ENCODE results near the gene HEATR5A. TPM values are rescaled to one million over a fixed set of nuclear protein-coding genes. Genes with fewer than 3 reads are reported as not detected.

The HEATR5A gene
- total and polyA plus RNA-seq, 10 of the 15 experiments (the other 5 are each of a cell fraction or from before 2014, with no cell fraction given) = 5.1 to 37.1 (median 13.8) TPM

DNA sequence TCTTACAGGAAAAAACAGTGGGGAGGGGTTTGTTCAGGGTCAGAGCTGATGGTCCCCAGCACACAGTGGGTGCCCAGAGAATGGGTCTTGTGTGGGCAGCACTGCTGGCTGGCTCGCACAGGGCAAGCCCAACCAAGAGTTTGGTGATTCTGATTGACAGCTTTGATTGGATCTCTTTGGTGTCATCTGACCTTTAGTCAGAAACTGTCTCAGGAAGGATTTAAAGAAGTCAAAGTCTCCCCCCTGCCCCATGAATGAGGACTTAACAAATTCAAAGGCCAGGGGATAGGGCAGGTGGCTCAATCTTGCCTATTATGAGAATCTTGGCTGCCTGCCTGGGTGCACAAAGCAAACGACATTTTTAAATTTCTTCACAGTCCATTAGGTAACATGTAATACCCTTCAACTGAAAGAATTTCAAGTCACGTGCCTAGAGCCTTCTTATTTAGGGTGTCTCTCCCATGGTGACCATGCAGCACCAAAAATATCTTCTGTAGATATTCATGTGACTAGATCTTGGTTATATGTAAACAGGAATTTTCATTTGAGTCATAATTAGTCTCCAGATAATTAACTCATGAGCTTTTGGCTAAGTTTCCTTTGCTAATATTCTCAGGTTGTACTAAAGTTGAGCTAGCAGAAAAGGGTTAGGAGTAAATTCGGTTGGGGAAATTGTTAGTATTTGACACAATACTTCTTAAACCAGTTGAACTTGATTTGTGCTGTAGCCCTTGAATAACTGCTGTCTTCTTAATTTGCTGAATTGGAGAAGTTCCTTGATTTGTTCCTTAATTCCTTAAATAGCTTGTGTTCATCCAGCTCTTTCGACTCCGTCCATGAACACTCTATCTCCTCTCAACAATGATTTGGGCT lies 158.3 kb downstream of the HEATR5A start:
- H3K27me3 ChIP-seq (replicated peaks in 1 of 2; ENCODE audit: control insufficient read depth in 2 of 2, insufficient read depth in 2 of 2, low read length in 1 of 2) = no peaks in the 10 kb centered on the region
- CTCF ChIA-PET = interaction anchor here (1.0 to 2.2 kb wide), 5 partner anchors 9 to 55 kb away, joined by 3 to 10 read pairs (median 3); partner anchors contain the start of gene HECTD1
- peak overlapping the region; percentile 8; the same call in 1 of the 2 replicates for H3K27ac ChIP-seq (ENCODE audit: control insufficient read depth, insufficient read depth)
- RAD21 ChIA-PET (ENCODE audit: unreplicated experiment) = interaction anchor here (0.7 to 2.2 kb wide), 6 partner anchors 9 to 64 kb away, joined by 4 to 10 read pairs (median 6); partner anchors contain the start of gene HECTD1
- in situ Hi-C loops (cut with MboI) (no loop called here), intact Hi-C loops (cut with micrococcal nuclease; ENCODE audit: unreplicated experiment) (no loop called here)
- no peak overlapping the region for H3K9ac ChIP-seq (ENCODE audit: control insufficient read depth, insufficient read depth, low read length)
- H3K9me3 ChIP-seq (replicated peaks; ENCODE audit: control insufficient read depth, insufficient read depth, low read length) = no peaks in the 10 kb centered on the region
- FAIRE-seq (no peak), ATAC-seq (peak; percentile 84), DNase-seq (ENCODE audit: low read depth, low spot score) (peak; percentile 37)
- H3K4me2 ChIP-seq (ENCODE audit: control insufficient read depth, insufficient read depth) = peak overlapping the region; percentile 41
- no peaks in the 10 kb centered on the region for H3K36me3 ChIP-seq (ENCODE audit: control insufficient read depth in 2 of 2, insufficient read depth in 2 of 2, low read length in 1 of 2)
- no peak overlapping the region for H3K4me3 ChIP-seq
- H2AFZ ChIP-seq (ENCODE audit: control insufficient read depth, low read depth, low read length) = peak overlapping the region; percentile 57
- H3K4me1 ChIP-seq (ENCODE audit: control insufficient read depth, insufficient read depth, low read length) = peaks cover 17% of the 10 kb centered on the region
- POLR2A ChIA-PET = interaction anchor here (0.6 to 1.3 kb wide), 3 partner anchors 54 to 89 kb away, joined by 3 to 5 read pairs (median 3); partner anchors contain the start of gene HECTD1
- 28% methylated on average over 6 of the region's 6 CpGs for WGBS (ENCODE audit: insufficient coverage, insufficient replicate concordance, low lambda C conversion rate, missing lambda C conversion rate)
- H4K20me1 ChIP-seq (ENCODE audit: control insufficient read depth, insufficient read depth) = no peaks in the 10 kb centered on the region
- no peaks in the 10 kb centered on the region for H3K79me2 ChIP-seq (ENCODE audit: control insufficient read depth, insufficient read depth, low read length)
- BruUV-seq (replicated peaks) = no TSS peak
- SMC1A ChIA-PET (ENCODE audit: uncharacterized antibody, unreplicated experiment) = interaction anchor here (0.6 to 2.3 kb wide), 8 partner anchors 10 to 187 kb away, joined by 3 to 7 read pairs (median 3); partner anchors contain the start of gene HECTD1
- TF ChIP-seq IKZF1 (conservative IDR thresholded peaks at IDR 0.05) (peak; percentile 41; the same call in 1 of the 2 replicates), MTA3 (IDR thresholded peaks at IDR 0.05; ENCODE audit: borderline replicate concordance, low read length) (no peak), ETV6 (conservative IDR thresholded peaks at IDR 0.05 in 1 of 2, IDR thresholded peaks at IDR 0.05 in 1 of 2; ENCODE audit: borderline replicate concordance in 1 of 2, low read depth in 1 of 2) (no peak), ZNF217 (IDR thresholded peaks at IDR 0.05) (0 out of 2 replicates have a peak, but pooled peaks have one; percentile 39), NR2F1 (conservative IDR thresholded peaks at IDR 0.05) (peak; percentile 60), IKZF2 (IDR thresholded peaks at IDR 0.05) (peak in 1 of 2 experiments; percentile 41; a peak in 2 of 4 replicates), ATF7 (IDR thresholded peaks at IDR 0.05; ENCODE audit: low read depth) (peak; percentile 62), BHLHE40 (IDR thresholded peaks at IDR 0.05; ENCODE audit: borderline replicate concordance in 1 of 2, low read depth in 2 of 2, low read length in 1 of 2) (peak; percentile 91 to 95)
- TF ChIP-seq, protein P1, sequence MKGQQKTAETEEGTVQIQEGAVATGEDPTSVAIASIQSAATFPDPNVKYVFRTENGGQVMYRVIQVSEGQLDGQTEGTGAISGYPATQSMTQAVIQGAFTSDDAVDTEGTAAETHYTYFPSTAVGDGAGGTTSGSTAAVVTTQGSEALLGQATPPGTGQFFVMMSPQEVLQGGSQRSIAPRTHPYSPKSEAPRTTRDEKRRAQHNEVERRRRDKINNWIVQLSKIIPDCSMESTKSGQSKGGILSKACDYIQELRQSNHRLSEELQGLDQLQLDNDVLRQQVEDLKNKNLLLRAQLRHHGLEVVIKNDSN (IDR thresholded peaks at IDR 0.05; ENCODE audit: borderline replicate concordance, extremely low read length, insufficient read depth, low read depth, low read length) = no peak
- TF ChIP-seq, protein P2, sequence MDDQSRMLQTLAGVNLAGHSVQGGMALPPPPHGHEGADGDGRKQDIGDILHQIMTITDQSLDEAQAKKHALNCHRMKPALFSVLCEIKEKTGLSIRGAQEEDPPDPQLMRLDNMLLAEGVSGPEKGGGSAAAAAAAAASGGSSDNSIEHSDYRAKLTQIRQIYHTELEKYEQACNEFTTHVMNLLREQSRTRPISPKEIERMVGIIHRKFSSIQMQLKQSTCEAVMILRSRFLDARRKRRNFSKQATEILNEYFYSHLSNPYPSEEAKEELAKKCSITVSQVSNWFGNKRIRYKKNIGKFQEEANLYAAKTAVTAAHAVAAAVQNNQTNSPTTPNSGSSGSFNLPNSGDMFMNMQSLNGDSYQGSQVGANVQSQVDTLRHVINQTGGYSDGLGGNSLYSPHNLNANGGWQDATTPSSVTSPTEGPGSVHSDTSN (IDR thresholded peaks at IDR 0.05; ENCODE audit: insufficient replicate concordance, low read depth, low read length) = peak; percentile 73
- TF ChIP-seq, protein P3, sequence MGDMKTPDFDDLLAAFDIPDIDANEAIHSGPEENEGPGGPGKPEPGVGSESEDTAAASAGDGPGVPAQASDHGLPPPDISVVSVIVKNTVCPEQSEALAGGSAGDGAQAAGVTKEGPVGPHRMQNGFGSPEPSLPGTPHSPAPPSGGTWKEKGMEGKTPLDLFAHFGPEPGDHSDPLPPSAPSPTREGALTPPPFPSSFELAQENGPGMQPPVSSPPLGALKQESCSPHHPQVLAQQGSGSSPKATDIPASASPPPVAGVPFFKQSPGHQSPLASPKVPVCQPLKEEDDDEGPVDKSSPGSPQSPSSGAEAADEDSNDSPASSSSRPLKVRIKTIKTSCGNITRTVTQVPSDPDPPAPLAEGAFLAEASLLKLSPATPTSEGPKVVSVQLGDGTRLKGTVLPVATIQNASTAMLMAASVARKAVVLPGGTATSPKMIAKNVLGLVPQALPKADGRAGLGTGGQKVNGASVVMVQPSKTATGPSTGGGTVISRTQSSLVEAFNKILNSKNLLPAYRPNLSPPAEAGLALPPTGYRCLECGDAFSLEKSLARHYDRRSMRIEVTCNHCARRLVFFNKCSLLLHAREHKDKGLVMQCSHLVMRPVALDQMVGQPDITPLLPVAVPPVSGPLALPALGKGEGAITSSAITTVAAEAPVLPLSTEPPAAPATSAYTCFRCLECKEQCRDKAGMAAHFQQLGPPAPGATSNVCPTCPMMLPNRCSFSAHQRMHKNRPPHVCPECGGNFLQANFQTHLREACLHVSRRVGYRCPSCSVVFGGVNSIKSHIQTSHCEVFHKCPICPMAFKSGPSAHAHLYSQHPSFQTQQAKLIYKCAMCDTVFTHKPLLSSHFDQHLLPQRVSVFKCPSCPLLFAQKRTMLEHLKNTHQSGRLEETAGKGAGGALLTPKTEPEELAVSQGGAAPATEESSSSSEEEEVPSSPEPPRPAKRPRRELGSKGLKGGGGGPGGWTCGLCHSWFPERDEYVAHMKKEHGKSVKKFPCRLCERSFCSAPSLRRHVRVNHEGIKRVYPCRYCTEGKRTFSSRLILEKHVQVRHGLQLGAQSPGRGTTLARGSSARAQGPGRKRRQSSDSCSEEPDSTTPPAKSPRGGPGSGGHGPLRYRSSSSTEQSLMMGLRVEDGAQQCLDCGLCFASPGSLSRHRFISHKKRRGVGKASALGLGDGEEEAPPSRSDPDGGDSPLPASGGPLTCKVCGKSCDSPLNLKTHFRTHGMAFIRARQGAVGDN (IDR thresholded peaks at IDR 0.05) = peak; percentile 61; the same call in 1 of the 2 replicates
- TF ChIP-seq, protein P4, sequence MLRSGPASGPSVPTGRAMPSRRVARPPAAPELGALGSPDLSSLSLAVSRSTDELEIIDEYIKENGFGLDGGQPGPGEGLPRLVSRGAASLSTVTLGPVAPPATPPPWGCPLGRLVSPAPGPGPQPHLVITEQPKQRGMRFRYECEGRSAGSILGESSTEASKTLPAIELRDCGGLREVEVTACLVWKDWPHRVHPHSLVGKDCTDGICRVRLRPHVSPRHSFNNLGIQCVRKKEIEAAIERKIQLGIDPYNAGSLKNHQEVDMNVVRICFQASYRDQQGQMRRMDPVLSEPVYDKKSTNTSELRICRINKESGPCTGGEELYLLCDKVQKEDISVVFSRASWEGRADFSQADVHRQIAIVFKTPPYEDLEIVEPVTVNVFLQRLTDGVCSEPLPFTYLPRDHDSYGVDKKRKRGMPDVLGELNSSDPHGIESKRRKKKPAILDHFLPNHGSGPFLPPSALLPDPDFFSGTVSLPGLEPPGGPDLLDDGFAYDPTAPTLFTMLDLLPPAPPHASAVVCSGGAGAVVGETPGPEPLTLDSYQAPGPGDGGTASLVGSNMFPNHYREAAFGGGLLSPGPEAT (IDR thresholded peaks at IDR 0.05; ENCODE audit: low read depth) = 0 out of 2 replicates have a peak, but pooled peaks have one; percentile 11
